Hepatocyte (in vitro differentiated cells): ENCODE data around the gene IAPP. TPM values are rescaled to one million over a fixed set of nuclear protein-coding genes. Genes with fewer than 3 reads are reported as not detected.

Experiments used
- DNase-seq: peaks from one replicate; pipeline ENCODE4 v3.0.0-alpha.2; 2016; ENCODE audit warnings: low spot score
- H2AFZ ChIP-seq: fragments of 200-600 bp; sonication (generic); 2 replicates; pipeline ENCODE4 v1.6.0; 2016; ENCODE audit warnings: antibody characterized with exemption, mild to moderate bottlenecking
- H3K27ac ChIP-seq: fragments of 200-600 bp; sonication (generic); 2 replicates; pipeline ENCODE4 v1.5.1; 2016; ENCODE audit warnings: mild to moderate bottlenecking
- H3K27me3 ChIP-seq: fragments of 200-600 bp; sonication (generic); 2 replicates; pipeline ENCODE4 v1.6.1; 2016
- H3K36me3 ChIP-seq: fragments of 200-600 bp; sonication (generic); replicated peaks from 2 replicates; pipeline ENCODE4 v1.5.1; 2016; ENCODE audit warnings: low read depth; ENCODE audit not compliant: insufficient read depth
- H3K4me1 ChIP-seq: fragments of 200-600 bp; sonication (generic); 2 replicates; pipeline ENCODE4 v1.5.1; 2016; ENCODE audit warnings: mild to moderate bottlenecking, moderate library complexity; ENCODE audit not compliant: insufficient read depth
- H3K4me2 ChIP-seq: fragments of 200-600 bp; sonication (generic); 2 replicates; pipeline ENCODE4 v1.6.0; 2016
- H3K4me3 ChIP-seq: fragments of 200-600 bp; sonication (generic); 2 replicates; pipeline ENCODE4 v1.5.1; 2016; ENCODE audit warnings: mild to moderate bottlenecking
- H3K79me2 ChIP-seq: fragments of 200-600 bp; sonication (generic); 2 replicates; pipeline ENCODE4 v1.6.0; 2017; ENCODE audit warnings: mild to moderate bottlenecking
- H3K9me2 ChIP-seq: fragments of 200-600 bp; sonication (generic); replicated peaks from 2 replicates; pipeline ENCODE4 v1.6.0; 2017; ENCODE audit warnings: mild to moderate bottlenecking; ENCODE audit not compliant: insufficient read depth
- H3K9me3 ChIP-seq: fragments of 200-600 bp; sonication (generic); 2 replicates; pipeline ENCODE4 v1.5.1; 2016; ENCODE audit warnings: low read depth, mild to moderate bottlenecking
- H4K20me1 ChIP-seq: fragments of 200-600 bp; sonication (generic); 2 replicates; pipeline ENCODE4 v1.6.0; 2016; ENCODE audit warnings: mild to moderate bottlenecking; ENCODE audit not compliant: insufficient read depth, poor library complexity, severe bottlenecking
- EZH2 ChIP-seq: fragments of 200-600 bp; sonication (generic); IDR thresholded peaks from 2 replicates; pipeline ENCODE4 v1.6.1; 2016; ENCODE audit warnings: antibody characterized with exemption, mild to moderate bottlenecking, borderline replicate concordance
- EZH2phosphoT487 ChIP-seq: fragments of 200-600 bp; sonication (generic); IDR thresholded peaks from one replicate; pipeline ENCODE4 v1.6.1; 2018; ENCODE audit warnings: antibody characterized with exemption, mild to moderate bottlenecking, low read depth, moderate library complexity; ENCODE audit not compliant: unreplicated experiment, severe bottlenecking
- WGBS: methylation state at CpG from one replicate; pipeline ENCODE4 v1.1.6; 2016; ENCODE audit warnings: low lambda C conversion rate; ENCODE audit errors: missing lambda C conversion rate; 5-methylcytosine and 5-hydroxymethylcytosine counted together
- polyA plus RNA-seq: library from polyadenylated mRNA; unstranded; fragments of >200 nt; fragmentation: Nextera tagmentation; extraction: Ambion mirVana; gene quantifications from 2 replicates; pipeline ENCODE4 v1.2.1, GENCODE V29; 2016
- total RNA-seq: library from RNA; depleted of rRNA; stranded (reverse); fragments of >200 nt; gene quantifications from 2 replicates; pipeline ENCODE4 v1.2.3, GENCODE V29; 2014
- TF ChIP-seq, protein P1 (sequence below): fragments of 200-600 bp; sonication (generic); IDR thresholded peaks from 2 replicates; pipeline ENCODE4 v1.5.1; 2016; ENCODE audit warnings: antibody characterized with exemption, mild to moderate bottlenecking; ENCODE audit not compliant: poor library complexity

Gene IAPP
- total RNA-seq (not detected in 2 replicates), polyA plus RNA-seq (not detected in 2 replicates)

DNA sequence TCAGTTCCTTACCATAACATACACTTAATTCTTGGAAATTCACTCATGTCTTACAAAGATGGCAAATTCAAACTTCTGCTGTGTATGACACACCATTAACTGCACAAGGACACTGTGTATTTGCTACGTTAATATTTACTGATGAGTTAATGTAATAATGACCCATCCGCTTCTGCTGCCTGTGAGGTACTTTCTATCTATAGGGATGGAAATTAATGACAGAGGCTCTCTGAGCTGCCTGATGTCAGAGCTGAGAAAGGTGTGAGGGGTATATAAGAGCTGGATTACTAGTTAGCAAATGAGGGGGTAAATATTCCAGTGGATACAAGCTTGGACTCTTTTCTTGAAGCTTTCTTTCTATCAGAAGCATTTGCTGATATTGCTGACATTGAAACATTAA lies at the start of gene IAPP:
Gene IAPP, plus strand, starts transcription at position 301 of the 400 bp plus-strand sequence. CDS start 450 bp downstream, outside the sequence.
- WGBS: 79% methylated on average over 2 of the region's 2 CpGs
- Histone ChIP-seq H4K20me1 (no peaks in the 10 kb centered on the region), H3K79me2 (no peaks in the 10 kb centered on the region), H3K36me3 (no peaks in the 10 kb centered on the region), H3K4me2 (no peak within 1 kb of the TSS), H3K4me1 (no peaks in the 10 kb centered on the region), H3K4me3 (no peak within 1 kb of the TSS), H3K9me3 (no peaks in the 10 kb centered on the region), H3K9me2 (no peaks in the 10 kb centered on the region), H2AFZ (no peak within 1 kb of the TSS), H3K27ac (no peak within 1 kb of the TSS), H3K27me3 (no peaks in the 10 kb centered on the region)
- no peak for TF ChIP-seq EZH2
- TF ChIP-seq, protein P1, sequence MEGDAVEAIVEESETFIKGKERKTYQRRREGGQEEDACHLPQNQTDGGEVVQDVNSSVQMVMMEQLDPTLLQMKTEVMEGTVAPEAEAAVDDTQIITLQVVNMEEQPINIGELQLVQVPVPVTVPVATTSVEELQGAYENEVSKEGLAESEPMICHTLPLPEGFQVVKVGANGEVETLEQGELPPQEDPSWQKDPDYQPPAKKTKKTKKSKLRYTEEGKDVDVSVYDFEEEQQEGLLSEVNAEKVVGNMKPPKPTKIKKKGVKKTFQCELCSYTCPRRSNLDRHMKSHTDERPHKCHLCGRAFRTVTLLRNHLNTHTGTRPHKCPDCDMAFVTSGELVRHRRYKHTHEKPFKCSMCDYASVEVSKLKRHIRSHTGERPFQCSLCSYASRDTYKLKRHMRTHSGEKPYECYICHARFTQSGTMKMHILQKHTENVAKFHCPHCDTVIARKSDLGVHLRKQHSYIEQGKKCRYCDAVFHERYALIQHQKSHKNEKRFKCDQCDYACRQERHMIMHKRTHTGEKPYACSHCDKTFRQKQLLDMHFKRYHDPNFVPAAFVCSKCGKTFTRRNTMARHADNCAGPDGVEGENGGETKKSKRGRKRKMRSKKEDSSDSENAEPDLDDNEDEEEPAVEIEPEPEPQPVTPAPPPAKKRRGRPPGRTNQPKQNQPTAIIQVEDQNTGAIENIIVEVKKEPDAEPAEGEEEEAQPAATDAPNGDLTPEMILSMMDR: no peak
- DNase-seq: no peak

DNA sequence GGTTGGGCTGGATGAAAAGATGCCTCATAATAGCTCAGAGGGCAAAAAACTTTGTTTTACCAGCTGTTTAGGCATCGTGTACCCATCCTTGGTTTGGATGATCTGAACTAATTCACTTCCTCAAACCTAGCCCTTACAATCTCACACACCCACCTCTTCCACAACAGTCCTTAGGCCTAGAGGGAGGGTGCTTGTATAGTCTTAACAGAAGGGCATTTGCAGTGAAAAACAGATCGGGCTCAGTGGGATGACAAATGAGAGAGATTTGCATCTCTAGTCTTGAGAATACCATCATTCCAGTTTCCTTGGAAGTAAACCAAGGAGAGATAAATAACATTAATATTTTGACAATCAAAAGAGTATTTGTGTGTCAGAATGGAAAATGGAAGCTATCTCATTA lies 49.0 kb upstream of the IAPP start:
- 64% methylated on average over 2 of the region's 2 CpGs for WGBS
- H3K9me3 ChIP-seq: no peaks in the 10 kb centered on the region
- no peaks in the 10 kb centered on the region for H3K27me3 ChIP-seq
- no peaks in the 10 kb centered on the region for H3K9me2 ChIP-seq
- no peak overlapping the region for H2AFZ ChIP-seq
- H3K4me3 ChIP-seq: no peak overlapping the region
- DNase-seq: no peak
- no peaks in the 10 kb centered on the region for H3K79me2 ChIP-seq
- TF ChIP-seq EZH2phosphoT487 (no peak), EZH2 (no peak)
- TF ChIP-seq, protein P1: no peak
- no peak overlapping the region for H3K27ac ChIP-seq
- no peaks in the 10 kb centered on the region for H3K36me3 ChIP-seq
- H3K4me1 ChIP-seq: no peaks in the 10 kb centered on the region
- H3K4me2 ChIP-seq: no peak overlapping the region
- no peaks in the 10 kb centered on the region for H4K20me1 ChIP-seq

DNA sequence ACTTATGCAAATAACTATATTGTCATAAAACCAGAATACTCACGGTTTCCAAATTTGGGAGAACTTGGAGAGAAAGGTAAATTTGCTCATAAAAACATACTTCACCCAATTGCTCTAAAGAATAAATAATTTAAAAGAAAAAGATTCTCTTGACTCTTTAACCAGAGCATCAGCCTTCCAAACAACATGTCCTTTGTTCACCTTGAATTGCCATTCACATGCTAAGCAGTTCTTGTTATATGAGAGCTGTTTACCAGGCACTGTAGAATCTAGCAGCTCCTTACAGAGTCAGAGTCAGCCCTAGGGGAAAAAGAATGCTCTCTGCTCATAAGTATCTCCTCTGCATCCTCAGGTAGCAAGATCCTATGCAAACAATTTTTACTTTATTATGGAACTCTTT lies 48.2 kb upstream of the IAPP start:
- Histone ChIP-seq H3K4me3 (no peak overlapping the region), H3K4me2 (no peak overlapping the region), H2AFZ (no peak overlapping the region), H3K36me3 (no peaks in the 10 kb centered on the region), H3K79me2 (no peaks in the 10 kb centered on the region), H4K20me1 (no peaks in the 10 kb centered on the region), H3K4me1 (no peaks in the 10 kb centered on the region), H3K9me2 (no peaks in the 10 kb centered on the region), H3K9me3 (no peaks in the 10 kb centered on the region), H3K27me3 (no peaks in the 10 kb centered on the region), H3K27ac (no peak overlapping the region)
- TF ChIP-seq, protein P1: no peak
- TF ChIP-seq EZH2phosphoT487: no peak
- TF ChIP-seq EZH2: no peak
- 34% methylated on average over 1 of the region's 1 CpG for WGBS
- DNase-seq: no peak

DNA sequence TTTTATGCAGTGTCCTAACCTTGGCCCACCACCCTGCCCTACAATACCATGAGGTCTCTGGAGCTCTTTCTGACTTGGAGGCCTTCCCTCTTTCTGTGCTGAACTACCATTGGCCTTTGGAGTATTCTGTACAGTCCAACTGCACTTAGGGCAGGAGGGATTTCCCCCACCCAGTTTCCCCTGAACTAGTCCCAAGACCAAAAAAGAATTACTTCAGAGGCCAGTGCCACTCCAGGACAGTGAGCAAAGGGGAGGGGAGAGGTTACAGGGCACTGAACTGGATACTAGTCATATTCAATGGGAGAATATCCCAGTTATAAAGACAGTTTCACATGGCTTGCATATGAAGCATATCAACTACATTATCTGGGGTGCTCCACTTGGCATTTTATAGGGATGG lies 44.1 kb upstream of the IAPP start:
- no peaks in the 10 kb centered on the region for H3K79me2 ChIP-seq
- H3K27me3 ChIP-seq: no peaks in the 10 kb centered on the region
- no peaks in the 10 kb centered on the region for H4K20me1 ChIP-seq
- no peaks in the 10 kb centered on the region for H3K36me3 ChIP-seq
- no peaks in the 10 kb centered on the region for H3K9me2 ChIP-seq
- no peaks in the 10 kb centered on the region for H3K9me3 ChIP-seq
- no peak overlapping the region for H2AFZ ChIP-seq
- H3K4me2 ChIP-seq: no peak overlapping the region
- no peaks in the 10 kb centered on the region for H3K4me1 ChIP-seq
- DNase-seq: no peak
- TF ChIP-seq, protein P1: no peak
- no peak for TF ChIP-seq EZH2phosphoT487
- no peak for TF ChIP-seq EZH2
- no peak overlapping the region for H3K27ac ChIP-seq
- no peak overlapping the region for H3K4me3 ChIP-seq
